ENCODE results near the gene TNIK. TPM values are rescaled to one million over a fixed set of nuclear protein-coding genes. Genes with fewer than 3 reads are reported as not detected.

Gene TNIK
- total and polyA plus RNA-seq, 2 of the 4 experiments (the other 2 are of a cell fraction): 3.4 to 6.3 TPM

DNA sequence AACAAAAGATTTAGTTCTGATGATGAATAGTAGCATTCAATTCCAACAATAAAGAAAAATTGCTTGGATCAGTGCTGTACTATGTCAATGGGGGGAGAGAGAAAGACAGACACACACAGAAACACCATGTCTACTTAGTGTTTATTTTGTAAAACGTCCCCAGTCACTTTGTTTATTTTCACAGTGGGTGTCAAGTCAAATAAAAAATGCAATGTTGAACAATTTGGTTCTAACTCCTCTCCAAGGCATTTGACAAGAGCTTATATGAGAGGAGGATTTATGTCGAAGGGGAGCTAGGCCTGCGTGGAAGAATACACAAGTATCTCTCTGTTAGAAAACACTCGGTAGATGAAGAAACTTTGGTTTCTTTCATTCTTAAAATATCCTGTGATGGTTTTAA is 232.0 kb downstream of the TNIK start:
- ATAC-seq (ENCODE audit: low read depth) (no peak), DNase-seq (no peak)
- in situ Hi-C loops (cut with MboI; ENCODE audit: low sequenced_read_pairs): no loop called here
- H3K9ac ChIP-seq (ENCODE audit: low read depth, low read length): no peak overlapping the region
- H4K8ac ChIP-seq (ENCODE audit: low read depth in 2 of 2, low read length in 2 of 2): no peak overlapping the region
- intact Hi-C loops (cut with micrococcal nuclease): no loop called here
- H3K4me1 ChIP-seq (ENCODE audit: control insufficient read depth, insufficient read depth, low read length): peaks cover 2% of the 10 kb centered on the region; the same call in 1 of the 2 replicates
- no peaks in the 10 kb centered on the region for H3K79me1 ChIP-seq (ENCODE audit: low read depth in 1 of 2, low read length in 2 of 2)
- no peak overlapping the region for H3K4ac ChIP-seq (ENCODE audit: low read depth, low read length)
- TF ChIP-seq CHD1 (IDR thresholded peaks at IDR 0.05; ENCODE audit: low read depth, low read length): no peak
- no peak for TF ChIP-seq CEBPB (IDR thresholded peaks at IDR 0.05; ENCODE audit: low read depth, low read length)
- no peak for TF ChIP-seq MXI1 (IDR thresholded peaks at IDR 0.05; ENCODE audit: borderline replicate concordance, low read depth, low read length)
- TF ChIP-seq, protein P1, sequence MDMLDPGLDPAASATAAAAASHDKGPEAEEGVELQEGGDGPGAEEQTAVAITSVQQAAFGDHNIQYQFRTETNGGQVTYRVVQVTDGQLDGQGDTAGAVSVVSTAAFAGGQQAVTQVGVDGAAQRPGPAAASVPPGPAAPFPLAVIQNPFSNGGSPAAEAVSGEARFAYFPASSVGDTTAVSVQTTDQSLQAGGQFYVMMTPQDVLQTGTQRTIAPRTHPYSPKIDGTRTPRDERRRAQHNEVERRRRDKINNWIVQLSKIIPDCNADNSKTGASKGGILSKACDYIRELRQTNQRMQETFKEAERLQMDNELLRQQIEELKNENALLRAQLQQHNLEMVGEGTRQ (IDR thresholded peaks at IDR 0.05; ENCODE audit: low read depth, low read length): no peak
- TF ChIP-seq RFX5 (IDR thresholded peaks at IDR 0.05; ENCODE audit: low read depth, low read length): no peak
- TF ChIP-seq, protein P2, sequence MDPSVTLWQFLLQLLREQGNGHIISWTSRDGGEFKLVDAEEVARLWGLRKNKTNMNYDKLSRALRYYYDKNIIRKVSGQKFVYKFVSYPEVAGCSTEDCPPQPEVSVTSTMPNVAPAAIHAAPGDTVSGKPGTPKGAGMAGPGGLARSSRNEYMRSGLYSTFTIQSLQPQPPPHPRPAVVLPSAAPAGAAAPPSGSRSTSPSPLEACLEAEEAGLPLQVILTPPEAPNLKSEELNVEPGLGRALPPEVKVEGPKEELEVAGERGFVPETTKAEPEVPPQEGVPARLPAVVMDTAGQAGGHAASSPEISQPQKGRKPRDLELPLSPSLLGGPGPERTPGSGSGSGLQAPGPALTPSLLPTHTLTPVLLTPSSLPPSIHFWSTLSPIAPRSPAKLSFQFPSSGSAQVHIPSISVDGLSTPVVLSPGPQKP (IDR thresholded peaks at IDR 0.05; ENCODE audit: borderline replicate concordance, low read depth, low read length): no peak
- no peak for TF ChIP-seq BHLHE40 (IDR thresholded peaks at IDR 0.05; ENCODE audit: low read depth, low read length)
- TF ChIP-seq NFE2L2 (IDR thresholded peaks at IDR 0.05; ENCODE audit: low read depth, low read length): no peak
- TF ChIP-seq SMC3 (IDR thresholded peaks at IDR 0.05; ENCODE audit: low read depth, low read length): no peak
- TF ChIP-seq FOS (IDR thresholded peaks at IDR 0.05; ENCODE audit: low read depth, low read length): no peak
- TF ChIP-seq, protein P3, sequence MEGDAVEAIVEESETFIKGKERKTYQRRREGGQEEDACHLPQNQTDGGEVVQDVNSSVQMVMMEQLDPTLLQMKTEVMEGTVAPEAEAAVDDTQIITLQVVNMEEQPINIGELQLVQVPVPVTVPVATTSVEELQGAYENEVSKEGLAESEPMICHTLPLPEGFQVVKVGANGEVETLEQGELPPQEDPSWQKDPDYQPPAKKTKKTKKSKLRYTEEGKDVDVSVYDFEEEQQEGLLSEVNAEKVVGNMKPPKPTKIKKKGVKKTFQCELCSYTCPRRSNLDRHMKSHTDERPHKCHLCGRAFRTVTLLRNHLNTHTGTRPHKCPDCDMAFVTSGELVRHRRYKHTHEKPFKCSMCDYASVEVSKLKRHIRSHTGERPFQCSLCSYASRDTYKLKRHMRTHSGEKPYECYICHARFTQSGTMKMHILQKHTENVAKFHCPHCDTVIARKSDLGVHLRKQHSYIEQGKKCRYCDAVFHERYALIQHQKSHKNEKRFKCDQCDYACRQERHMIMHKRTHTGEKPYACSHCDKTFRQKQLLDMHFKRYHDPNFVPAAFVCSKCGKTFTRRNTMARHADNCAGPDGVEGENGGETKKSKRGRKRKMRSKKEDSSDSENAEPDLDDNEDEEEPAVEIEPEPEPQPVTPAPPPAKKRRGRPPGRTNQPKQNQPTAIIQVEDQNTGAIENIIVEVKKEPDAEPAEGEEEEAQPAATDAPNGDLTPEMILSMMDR (conservative IDR thresholded peaks at IDR 0.05; ENCODE audit: low read depth, low read length): no peak
- no peak for TF ChIP-seq RAD21 (IDR thresholded peaks at IDR 0.05; ENCODE audit: low read length)
- no peak for TF ChIP-seq RCOR1 (IDR thresholded peaks at IDR 0.05; ENCODE audit: insufficient replicate concordance, low read length)
- dilution Hi-C loops (cut with HindIII; ENCODE audit: low sequenced_read_pairs, unreplicated experiment): no loop called here
- BruUV-seq (replicated peaks): no TSS peak
- no peak overlapping the region for H3K14ac ChIP-seq (replicated peaks; ENCODE audit: low read depth, low read length)
- H2AK5ac ChIP-seq (ENCODE audit: low read depth, low read length): no peak overlapping the region
- no peaks in the 10 kb centered on the region for H3K9me1 ChIP-seq (ENCODE audit: insufficient read depth, low read length)
- H3K9me3 ChIP-seq (ENCODE audit: control insufficient read depth, insufficient read depth, low read length): peaks cover 2% of the 10 kb centered on the region; the same call in 1 of the 2 replicates
- H2BK20ac ChIP-seq (ENCODE audit: low read depth, low read length): no peak overlapping the region
- no peaks in the 10 kb centered on the region; the same call in 1 of the 2 replicates for H3K27me3 ChIP-seq (ENCODE audit: control insufficient read depth, insufficient read depth, low read length)
- H3K4me3 ChIP-seq (ENCODE audit: insufficient read depth, low read depth, low read length): no peak overlapping the region
- no peak overlapping the region for H2BK120ac ChIP-seq (ENCODE audit: low read depth, low read length)
- no peak overlapping the region for H2AFZ ChIP-seq (replicated peaks; ENCODE audit: low read length, poor library complexity)
- ChIA-PET CTCF (no interaction called here), POLR2A (ENCODE audit: unreplicated experiment) (no interaction called here)
- no peak overlapping the region for H4K5ac ChIP-seq (ENCODE audit: low read depth, low read length)
- H3K27ac ChIP-seq (ENCODE audit: insufficient read depth, low read length): no peak overlapping the region
- H3K56ac ChIP-seq (ENCODE audit: extremely low read depth, insufficient read depth, low read length): no peak overlapping the region
- no peak overlapping the region for H4K91ac ChIP-seq (ENCODE audit: insufficient read depth, low read depth, low read length)
- no peak overlapping the region for H3K4me2 ChIP-seq (ENCODE audit: low read depth, low read length)
- no peak overlapping the region for H3K18ac ChIP-seq (ENCODE audit: low read depth, low read length)
- peaks cover 1% of the 10 kb centered on the region; the same call in 1 of the 2 replicates for H3K36me3 ChIP-seq (ENCODE audit: control insufficient read depth, insufficient read depth, low read length)
- H2BK5ac ChIP-seq (ENCODE audit: low read depth, low read length, poor library complexity, severe bottlenecking): no peak overlapping the region
- no CpG with 5 or more reads among the region's 4 CpGs for WGBS, 2 experiments (ENCODE audit: extremely low coverage in 2 of 2, insufficient read length in 1 of 2)
- H2AK9ac ChIP-seq (replicated peaks; ENCODE audit: low read depth, low read length, poor library complexity): no peak overlapping the region
- H4K20me1 ChIP-seq (ENCODE audit: insufficient read depth, low read length): no peaks in the 10 kb centered on the region
- no peak overlapping the region for H2BK15ac ChIP-seq (ENCODE audit: low read depth, low read length)
- H3K23ac ChIP-seq (ENCODE audit: low read depth, low read length): no peak overlapping the region

All from IMR-90 (cell line).